OCI-LY3 (cell line): ENCODE data around the gene WNT5A.

ENCODE experiments used
- CTCF ChIP-seq: fragments of 200-600, 300-600 bp; sonication (generic); IDR thresholded peaks from 2 replicates; pipeline ENCODE4 v1.5.1; 2014; ENCODE audit warnings: antibody characterized with exemption, low read length, low read depth
- EZH2phosphoT487 ChIP-seq: fragments of 200-600 bp; shearing (Covaris generic); IDR thresholded peaks from 2 replicates; pipeline ENCODE4 v1.6.1; 2018; ENCODE audit warnings: antibody characterized with exemption, mixed run types, low read depth

DNA sequence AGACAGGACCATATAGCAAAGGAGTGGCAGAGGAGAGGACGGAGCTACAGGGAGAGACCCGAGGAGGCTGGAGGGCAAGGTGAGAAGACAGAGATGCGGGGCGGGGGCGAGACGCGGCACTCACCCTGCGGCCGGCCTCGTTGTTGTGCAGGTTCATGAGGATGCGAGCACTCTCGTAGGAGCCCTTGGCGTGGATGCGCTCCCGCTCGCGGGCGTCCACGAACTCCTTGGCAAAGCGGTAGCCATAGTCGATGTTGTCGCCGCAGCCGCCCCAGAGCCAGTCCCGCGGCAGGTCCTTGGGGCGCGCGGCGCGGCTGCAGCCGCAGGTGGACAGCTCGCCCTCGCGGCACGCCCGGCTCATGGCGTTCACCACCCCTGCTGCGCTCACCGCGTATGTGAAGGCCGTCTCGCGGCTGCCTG lies 12.9 kb downstream of the WNT5A start:
- TF ChIP-seq CTCF (no peak), EZH2phosphoT487 (no peak)
